ENCODE measurements around the gene CHPF2. TPM values are rescaled to one million over a fixed set of nuclear protein-coding genes. Genes with fewer than 3 reads are reported as not detected.

CHPF2 gene
- polyA plus RNA-seq, 1 donor (not counting 4 experiments of a cell fraction or from before 2014, with no cell fraction given) = 16.2 TPM

DNA sequence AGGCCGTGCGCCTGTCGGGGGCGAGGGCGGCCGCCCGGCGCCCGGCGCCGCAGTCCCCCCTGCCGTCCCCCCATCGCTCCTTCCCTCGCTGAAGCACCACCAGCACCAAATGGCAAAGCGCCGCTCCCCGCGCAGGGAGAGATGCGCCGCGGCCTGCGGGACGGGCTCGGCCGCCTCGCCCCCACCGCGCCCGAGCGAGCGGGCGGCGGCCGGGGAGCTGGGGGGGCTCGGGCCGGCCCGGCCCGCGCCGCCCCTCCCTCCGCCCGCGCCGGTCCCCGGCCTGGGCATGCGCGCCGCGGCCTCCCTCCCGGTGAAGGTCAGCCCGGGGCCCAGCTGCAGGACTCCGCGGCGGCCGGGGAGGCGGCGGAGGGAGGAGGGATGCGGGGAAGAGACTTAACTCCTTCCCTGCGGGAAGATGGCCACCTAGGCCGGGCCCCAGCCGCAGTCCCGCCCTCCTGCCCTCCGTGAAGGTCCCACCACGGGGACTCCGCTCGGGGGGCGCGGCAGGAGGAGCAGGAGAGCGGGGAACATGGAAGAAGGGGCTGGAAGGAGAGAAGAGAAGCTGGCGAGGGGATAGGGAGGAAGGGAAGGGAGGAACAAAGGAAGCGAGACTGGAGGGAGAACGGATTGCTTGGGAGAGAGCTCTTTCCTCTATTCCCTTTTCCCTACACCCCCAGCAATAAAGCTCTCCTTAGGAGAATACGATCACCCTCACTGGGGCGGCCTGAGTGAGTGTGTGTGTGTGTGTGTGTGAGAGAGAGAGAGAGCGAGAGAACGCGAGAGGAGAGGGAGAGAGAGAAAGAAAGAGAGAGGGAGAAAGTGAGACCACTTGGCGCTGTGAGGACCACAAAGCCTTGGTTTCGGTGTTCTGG is 19.6 kb downstream of the CHPF2 start:
- no peaks in the 10 kb centered on the region for H3K79me2 ChIP-seq (ENCODE audit: control insufficient read depth, insufficient read depth, low read length)
- no peaks in the 10 kb centered on the region for H3K9me3 ChIP-seq (ENCODE audit: control insufficient read depth, low read depth, low read length)
- TF ChIP-seq, protein P1, sequence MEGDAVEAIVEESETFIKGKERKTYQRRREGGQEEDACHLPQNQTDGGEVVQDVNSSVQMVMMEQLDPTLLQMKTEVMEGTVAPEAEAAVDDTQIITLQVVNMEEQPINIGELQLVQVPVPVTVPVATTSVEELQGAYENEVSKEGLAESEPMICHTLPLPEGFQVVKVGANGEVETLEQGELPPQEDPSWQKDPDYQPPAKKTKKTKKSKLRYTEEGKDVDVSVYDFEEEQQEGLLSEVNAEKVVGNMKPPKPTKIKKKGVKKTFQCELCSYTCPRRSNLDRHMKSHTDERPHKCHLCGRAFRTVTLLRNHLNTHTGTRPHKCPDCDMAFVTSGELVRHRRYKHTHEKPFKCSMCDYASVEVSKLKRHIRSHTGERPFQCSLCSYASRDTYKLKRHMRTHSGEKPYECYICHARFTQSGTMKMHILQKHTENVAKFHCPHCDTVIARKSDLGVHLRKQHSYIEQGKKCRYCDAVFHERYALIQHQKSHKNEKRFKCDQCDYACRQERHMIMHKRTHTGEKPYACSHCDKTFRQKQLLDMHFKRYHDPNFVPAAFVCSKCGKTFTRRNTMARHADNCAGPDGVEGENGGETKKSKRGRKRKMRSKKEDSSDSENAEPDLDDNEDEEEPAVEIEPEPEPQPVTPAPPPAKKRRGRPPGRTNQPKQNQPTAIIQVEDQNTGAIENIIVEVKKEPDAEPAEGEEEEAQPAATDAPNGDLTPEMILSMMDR (optimal IDR thresholded peaks at IDR 0.05 in 1 of 3, IDR thresholded peaks at IDR 0.05 in 1 of 3, conservative IDR thresholded peaks at IDR 0.05 in 1 of 3; ENCODE audit: extremely low read depth in 1 of 3, insufficient read depth in 2 of 3, low read length in 3 of 3) = no peak
- no peak for TF ChIP-seq EZH2 (IDR thresholded peaks at IDR 0.05; ENCODE audit: low read length)
- no peaks in the 10 kb centered on the region for H3K36me3 ChIP-seq (ENCODE audit: control insufficient read depth in 2 of 2, extremely low read depth in 1 of 2, insufficient read depth in 2 of 2, low read length in 2 of 2)
- no peak for FAIRE-seq
- no peaks in the 10 kb centered on the region for H3K9me1 ChIP-seq (ENCODE audit: control insufficient read depth, extremely low read depth, insufficient read depth, low read length)
- peak overlapping the region; percentile 47 for H3K9ac ChIP-seq (ENCODE audit: control insufficient read depth, extremely low read depth, insufficient read depth, low read length)
- H3K4me1 ChIP-seq (ENCODE audit: control insufficient read depth, extremely low read depth, insufficient read depth, low read length) = peaks cover 14% of the 10 kb centered on the region
- H3K4me3 ChIP-seq (ENCODE audit: control insufficient read depth in 2 of 3, extremely low read depth in 1 of 3, insufficient read depth in 2 of 3, low read depth in 1 of 3, low read length in 3 of 3) = peak overlapping the region; percentile 37 to 54 (median 51)
- peak overlapping the region; percentile 87 for H2AFZ ChIP-seq (ENCODE audit: control insufficient read depth, low read length)
- no peak for DNase-seq (ENCODE audit: low read depth, low spot score)
- no peaks in the 10 kb centered on the region for H4K20me1 ChIP-seq (ENCODE audit: control insufficient read depth, extremely low read depth, insufficient read depth, low read length)
- dilution Hi-C loops (cut with MboI; ENCODE audit: extremely low pct_ligation_motif_present, low sequenced_read_pairs) = no loop called here
- H3K27ac ChIP-seq (ENCODE audit: control insufficient read depth, insufficient read depth, low read length) = no peak overlapping the region
- peak overlapping the region; percentile 76 for H3K4me2 ChIP-seq (ENCODE audit: control insufficient read depth, extremely low read depth, insufficient read depth, low read depth, low read length)
- peaks cover 37% of the 10 kb centered on the region for H3K27me3 ChIP-seq (ENCODE audit: control insufficient read depth, extremely low read depth, insufficient read depth, low read length)

DNA sequence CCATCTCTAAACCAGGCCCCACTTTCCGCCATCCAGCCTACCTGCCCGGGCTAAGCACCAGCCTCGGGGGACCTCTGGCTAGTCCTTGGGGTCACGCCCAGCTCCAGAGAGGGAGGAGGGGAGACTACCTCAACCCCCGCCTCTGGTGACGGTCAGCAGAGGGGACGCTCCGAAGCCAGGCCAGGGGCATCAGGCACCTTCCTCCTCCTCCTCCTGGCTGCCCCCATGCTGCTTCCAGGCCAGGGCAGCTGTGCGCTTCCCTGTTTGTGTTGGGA is 20.2 kb downstream of the CHPF2 start:
- no peak overlapping the region for H3K27ac ChIP-seq (ENCODE audit: control insufficient read depth, insufficient read depth, low read length)
- peak overlapping the region; percentile 87 for H2AFZ ChIP-seq (ENCODE audit: control insufficient read depth, low read length)
- no peaks in the 10 kb centered on the region for H3K79me2 ChIP-seq (ENCODE audit: control insufficient read depth, insufficient read depth, low read length)
- TF ChIP-seq, protein P1 (optimal IDR thresholded peaks at IDR 0.05 in 1 of 3, IDR thresholded peaks at IDR 0.05 in 1 of 3, conservative IDR thresholded peaks at IDR 0.05 in 1 of 3; ENCODE audit: extremely low read depth in 1 of 3, insufficient read depth in 2 of 3, low read length in 3 of 3) = no peak
- TF ChIP-seq EZH2 (IDR thresholded peaks at IDR 0.05; ENCODE audit: low read length) = no peak
- no peaks in the 10 kb centered on the region for H3K36me3 ChIP-seq (ENCODE audit: control insufficient read depth in 2 of 2, extremely low read depth in 1 of 2, insufficient read depth in 2 of 2, low read length in 2 of 2)
- H3K9me1 ChIP-seq (ENCODE audit: control insufficient read depth, extremely low read depth, insufficient read depth, low read length) = no peaks in the 10 kb centered on the region
- peaks cover 14% of the 10 kb centered on the region for H3K4me1 ChIP-seq (ENCODE audit: control insufficient read depth, extremely low read depth, insufficient read depth, low read length)
- dilution Hi-C loops (cut with MboI; ENCODE audit: extremely low pct_ligation_motif_present, low sequenced_read_pairs) = no loop called here
- DNase-seq (ENCODE audit: low read depth, low spot score) (no peak), FAIRE-seq (no peak)
- H3K9me3 ChIP-seq (ENCODE audit: control insufficient read depth, low read depth, low read length) = no peaks in the 10 kb centered on the region
- H3K4me2 ChIP-seq (ENCODE audit: control insufficient read depth, extremely low read depth, insufficient read depth, low read depth, low read length) = peak overlapping the region; percentile 76
- H3K27me3 ChIP-seq (ENCODE audit: control insufficient read depth, extremely low read depth, insufficient read depth, low read length) = peaks cover 36% of the 10 kb centered on the region
- peak overlapping the region in 1 of 3 experiments; percentile 54 for H3K4me3 ChIP-seq (ENCODE audit: control insufficient read depth in 2 of 3, extremely low read depth in 1 of 3, insufficient read depth in 2 of 3, low read depth in 1 of 3, low read length in 3 of 3)
- no peaks in the 10 kb centered on the region for H4K20me1 ChIP-seq (ENCODE audit: control insufficient read depth, extremely low read depth, insufficient read depth, low read length)
- peak overlapping the region; percentile 47 for H3K9ac ChIP-seq (ENCODE audit: control insufficient read depth, extremely low read depth, insufficient read depth, low read length)
